ENCODE measurements around the gene ATP1B1.

ATP1B1 gene

GRCh38 chr1:169117599-169117998 is 11.1 kb downstream of the ATP1B1 start:
- Histone ChIP-seq H3K27ac (no peak overlapping the region), H3K36me3 (peaks cover 0 to 11% (median 0%) of the 10 kb centered on the region in 3 donors), H3K4me3 (no peak overlapping the region), H3K4me1 (peaks cover 0 to 10% (median 5%) of the 10 kb centered on the region in 4 donors), H3K9me3 (no peaks in the 10 kb centered on the region), H3K27me3 (no peaks in the 10 kb centered on the region)
- TF ChIP-seq, protein P1, sequence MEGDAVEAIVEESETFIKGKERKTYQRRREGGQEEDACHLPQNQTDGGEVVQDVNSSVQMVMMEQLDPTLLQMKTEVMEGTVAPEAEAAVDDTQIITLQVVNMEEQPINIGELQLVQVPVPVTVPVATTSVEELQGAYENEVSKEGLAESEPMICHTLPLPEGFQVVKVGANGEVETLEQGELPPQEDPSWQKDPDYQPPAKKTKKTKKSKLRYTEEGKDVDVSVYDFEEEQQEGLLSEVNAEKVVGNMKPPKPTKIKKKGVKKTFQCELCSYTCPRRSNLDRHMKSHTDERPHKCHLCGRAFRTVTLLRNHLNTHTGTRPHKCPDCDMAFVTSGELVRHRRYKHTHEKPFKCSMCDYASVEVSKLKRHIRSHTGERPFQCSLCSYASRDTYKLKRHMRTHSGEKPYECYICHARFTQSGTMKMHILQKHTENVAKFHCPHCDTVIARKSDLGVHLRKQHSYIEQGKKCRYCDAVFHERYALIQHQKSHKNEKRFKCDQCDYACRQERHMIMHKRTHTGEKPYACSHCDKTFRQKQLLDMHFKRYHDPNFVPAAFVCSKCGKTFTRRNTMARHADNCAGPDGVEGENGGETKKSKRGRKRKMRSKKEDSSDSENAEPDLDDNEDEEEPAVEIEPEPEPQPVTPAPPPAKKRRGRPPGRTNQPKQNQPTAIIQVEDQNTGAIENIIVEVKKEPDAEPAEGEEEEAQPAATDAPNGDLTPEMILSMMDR (IDR thresholded peaks at IDR 0.05): no peak
- no peak for DNase-seq
- intact Hi-C loops (cut with DNase I; ENCODE audit: low total_unique reads): no loop called here

DNA sequence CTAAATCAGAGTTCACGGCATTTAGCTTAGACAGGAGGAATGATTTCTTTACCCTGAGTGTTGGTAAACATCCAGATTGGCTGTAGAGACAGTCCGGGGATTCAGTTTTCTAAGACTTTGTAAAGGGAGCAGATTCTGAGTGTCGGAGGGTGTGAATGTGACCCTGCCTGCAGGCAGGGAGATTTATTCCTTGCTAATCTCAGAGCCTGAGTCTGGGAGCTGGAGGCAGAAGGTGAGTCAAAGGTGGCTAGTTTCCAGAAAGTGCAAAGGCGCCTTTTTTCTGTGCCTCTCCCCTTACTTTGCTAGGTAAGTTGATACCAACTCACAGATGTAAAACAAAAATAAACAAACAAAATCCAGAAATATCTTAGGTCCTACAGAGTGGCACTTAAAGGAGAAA is 11.7 kb downstream of the ATP1B1 start:
- Histone ChIP-seq H3K4me1 (peaks cover 0 to 10% (median 3%) of the 10 kb centered on the region in 4 donors), H3K27ac (no peak overlapping the region), H3K36me3 (peaks cover 0 to 11% (median 0%) of the 10 kb centered on the region in 3 donors)

DNA sequence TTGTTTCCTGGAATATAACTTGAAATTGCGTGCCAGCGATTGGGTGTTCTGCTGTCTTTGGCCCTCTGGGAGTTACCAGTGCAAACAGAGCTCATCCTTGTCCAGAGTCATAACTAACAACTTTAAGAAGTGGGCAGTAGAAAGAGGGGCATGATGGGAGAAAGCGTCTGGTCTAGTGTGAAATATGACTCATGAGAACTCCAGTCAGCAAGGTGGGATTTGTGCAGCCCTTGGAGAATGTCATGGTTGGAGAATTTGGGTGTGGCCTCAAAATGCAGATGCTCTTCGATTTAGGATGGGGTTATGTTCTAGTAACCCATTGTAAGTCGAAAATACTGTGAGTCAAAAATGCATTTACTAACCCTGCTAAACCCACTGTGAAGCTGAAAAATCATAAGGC is 12.9 kb downstream of the ATP1B1 start:
- peaks cover 0 to 3% (median 0%) of the 10 kb centered on the region in 4 donors for H3K4me1 ChIP-seq
- H3K36me3 ChIP-seq: peaks cover 0 to 11% (median 0%) of the 10 kb centered on the region in 3 donors
- no peaks in the 10 kb centered on the region for H3K27me3 ChIP-seq
- no peak for DNase-seq
- TF ChIP-seq, protein P1 (IDR thresholded peaks at IDR 0.05): no peak
- intact Hi-C loops (cut with DNase I; ENCODE audit: low total_unique reads): no loop called here
- H3K27ac ChIP-seq: no peak overlapping the region
- H3K4me3 ChIP-seq: no peak overlapping the region
- no peaks in the 10 kb centered on the region for H3K9me3 ChIP-seq

More for the DNA sequence above, 11.7 kb downstream of the ATP1B1 start:
- Histone ChIP-seq H3K9me3 (no peaks in the 10 kb centered on the region), H3K27me3 (no peaks in the 10 kb centered on the region), H3K4me3 (no peak overlapping the region)
- intact Hi-C loops (cut with DNase I; ENCODE audit: low total_unique reads): no loop called here
- DNase-seq: no peak
- TF ChIP-seq, protein P1 (IDR thresholded peaks at IDR 0.05): no peak

DNA sequence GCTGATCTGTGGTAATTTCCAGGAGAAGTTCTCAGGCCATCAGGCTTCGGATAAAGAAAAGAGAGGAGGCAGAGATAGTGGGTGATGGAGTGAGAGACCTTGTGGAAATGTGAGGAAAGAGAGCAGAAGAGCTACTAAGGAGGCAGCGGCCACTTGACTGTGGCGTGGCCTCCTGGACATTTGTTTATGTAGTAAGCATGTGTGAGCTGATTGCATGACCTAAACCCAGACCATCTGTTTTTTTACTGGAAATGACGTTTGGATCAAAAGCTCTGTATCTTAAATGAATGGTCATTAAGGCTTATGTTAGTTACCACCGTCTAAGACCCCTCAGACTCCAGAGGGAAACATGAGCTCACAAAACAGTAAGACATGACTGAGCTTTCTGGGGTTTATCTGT is 13.6 kb downstream of the ATP1B1 start:
- no peak for DNase-seq
- intact Hi-C loops (cut with DNase I; ENCODE audit: low total_unique reads): no loop called here
- TF ChIP-seq, protein P1 (IDR thresholded peaks at IDR 0.05): no peak
- Histone ChIP-seq H3K4me3 (no peak overlapping the region), H3K27me3 (no peaks in the 10 kb centered on the region), H3K27ac (no peak overlapping the region), H3K4me1 (peaks cover 0 to 3% (median 0%) of the 10 kb centered on the region in 4 donors), H3K9me3 (no peaks in the 10 kb centered on the region), H3K36me3 (peaks cover 0 to 11% (median 0%) of the 10 kb centered on the region in 3 donors)

DNA sequence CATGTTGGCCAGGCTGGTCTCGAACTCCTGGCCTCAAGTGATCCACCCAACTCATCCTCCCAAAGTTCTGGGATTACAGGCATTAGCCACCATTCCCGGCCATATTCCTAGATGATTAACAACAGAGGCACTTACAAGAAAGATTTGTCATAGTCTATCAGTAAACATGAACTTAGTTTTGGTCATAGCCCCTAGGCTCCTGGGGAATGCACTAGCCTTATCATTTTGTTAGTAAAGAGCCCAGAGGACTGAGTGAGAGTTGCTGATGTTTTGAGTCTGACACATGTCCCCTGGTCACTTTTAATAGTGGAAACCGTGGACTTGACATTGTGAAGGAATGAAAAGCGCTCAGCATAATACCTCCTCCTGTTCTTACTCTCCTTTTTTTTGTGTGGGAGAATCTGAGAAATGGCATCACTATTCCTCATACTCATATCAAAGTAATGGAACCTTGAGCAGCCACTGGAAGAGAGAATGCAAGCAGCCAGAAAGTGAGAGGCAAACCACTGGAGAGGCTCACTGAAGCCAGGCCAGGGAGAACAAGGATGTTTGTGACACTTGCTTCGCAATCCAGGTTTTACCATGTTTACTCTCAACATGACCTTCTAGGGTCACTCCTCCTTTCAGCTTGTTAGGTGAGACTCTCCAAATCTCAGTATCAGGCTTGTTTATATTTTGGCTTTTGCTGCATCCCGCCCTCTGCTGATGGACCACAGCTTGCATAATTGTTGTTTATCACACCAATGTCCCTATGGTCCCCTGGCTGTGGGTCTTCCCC is 14.8 kb downstream of the ATP1B1 start:
- DNase-seq: no peak
- Histone ChIP-seq H3K4me3 (no peak overlapping the region), H3K36me3 (peaks cover 0 to 18% (median 0%) of the 10 kb centered on the region in 3 donors), H3K9me3 (no peaks in the 10 kb centered on the region), H3K4me1 (no peaks in the 10 kb centered on the region), H3K27ac (no peak overlapping the region), H3K27me3 (no peaks in the 10 kb centered on the region)
- intact Hi-C loops (cut with DNase I; ENCODE audit: low total_unique reads): no loop called here
- TF ChIP-seq, protein P1 (IDR thresholded peaks at IDR 0.05): no peak
